ENCODE results near the gene KCNJ10.

DNA sequence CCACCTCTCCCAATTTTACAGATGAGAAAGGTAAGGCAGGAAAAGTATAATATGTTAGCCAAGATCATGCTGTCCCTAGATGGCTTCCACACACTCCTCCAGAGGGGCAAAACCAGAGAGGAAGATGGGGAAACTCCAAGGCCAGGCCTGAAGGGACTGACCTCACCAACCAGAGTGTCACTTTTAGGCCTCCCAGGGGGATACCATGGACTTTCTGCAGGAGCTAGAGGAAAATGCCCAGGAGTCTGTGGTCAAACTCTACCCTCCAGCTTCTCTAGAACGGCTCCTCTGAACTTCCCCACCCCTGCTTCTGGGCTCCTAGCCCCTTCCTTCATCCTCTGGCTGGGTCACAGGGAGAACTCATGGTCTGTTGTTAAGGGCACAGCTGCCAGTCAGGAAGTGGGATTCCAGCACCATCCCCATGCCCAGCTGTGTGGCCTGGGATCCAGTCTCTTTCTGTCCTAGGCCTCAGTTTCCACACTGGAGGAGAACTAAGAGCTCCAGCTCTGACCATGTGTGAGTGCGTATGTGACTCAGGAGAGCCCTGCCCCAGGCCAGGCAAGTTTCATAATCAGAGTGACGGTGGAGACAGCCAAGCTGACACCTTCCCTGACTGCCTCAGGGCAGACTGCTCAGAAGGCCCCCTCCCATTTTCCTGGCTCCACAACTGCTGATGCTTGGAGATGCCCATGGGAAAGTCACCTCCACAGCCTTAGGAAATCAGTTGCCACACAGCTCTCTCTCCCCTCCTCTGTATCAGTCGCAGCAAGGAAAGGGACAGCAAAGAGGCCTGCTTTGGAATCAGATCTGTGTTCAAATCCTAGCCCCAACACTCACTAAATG lies 26.5 kb upstream of the KCNJ10 start:
- TF ChIP-seq, protein P1, sequence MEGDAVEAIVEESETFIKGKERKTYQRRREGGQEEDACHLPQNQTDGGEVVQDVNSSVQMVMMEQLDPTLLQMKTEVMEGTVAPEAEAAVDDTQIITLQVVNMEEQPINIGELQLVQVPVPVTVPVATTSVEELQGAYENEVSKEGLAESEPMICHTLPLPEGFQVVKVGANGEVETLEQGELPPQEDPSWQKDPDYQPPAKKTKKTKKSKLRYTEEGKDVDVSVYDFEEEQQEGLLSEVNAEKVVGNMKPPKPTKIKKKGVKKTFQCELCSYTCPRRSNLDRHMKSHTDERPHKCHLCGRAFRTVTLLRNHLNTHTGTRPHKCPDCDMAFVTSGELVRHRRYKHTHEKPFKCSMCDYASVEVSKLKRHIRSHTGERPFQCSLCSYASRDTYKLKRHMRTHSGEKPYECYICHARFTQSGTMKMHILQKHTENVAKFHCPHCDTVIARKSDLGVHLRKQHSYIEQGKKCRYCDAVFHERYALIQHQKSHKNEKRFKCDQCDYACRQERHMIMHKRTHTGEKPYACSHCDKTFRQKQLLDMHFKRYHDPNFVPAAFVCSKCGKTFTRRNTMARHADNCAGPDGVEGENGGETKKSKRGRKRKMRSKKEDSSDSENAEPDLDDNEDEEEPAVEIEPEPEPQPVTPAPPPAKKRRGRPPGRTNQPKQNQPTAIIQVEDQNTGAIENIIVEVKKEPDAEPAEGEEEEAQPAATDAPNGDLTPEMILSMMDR (IDR thresholded peaks at IDR 0.05), result no peak
- TF ChIP-seq ZFX (IDR thresholded peaks at IDR 0.05; ENCODE audit: borderline replicate concordance), result no peak

Data from 22Rv1 (cell line).